Osteocyte (in vitro differentiated cells): Measurements from ENCODE around the gene ZBTB16. TPM values are rescaled to one million over a fixed set of nuclear protein-coding genes. Genes with fewer than 3 reads are reported as not detected.

Source experiments
- DNase-seq: peaks from one replicate; pipeline ENCODE4 v3.0.0; 2021; ENCODE audit warnings: mixed read lengths; ENCODE audit not compliant: unreplicated experiment; ENCODE audit errors: extremely low spot score
- H3K27ac Mint-ChIP-seq: one replicate; pipeline ENCODE4 v1.8.0; 2021; ENCODE audit warnings: mild to moderate bottlenecking, mixed read lengths; ENCODE audit not compliant: unreplicated experiment
- H3K27me3 Mint-ChIP-seq: one replicate; pipeline ENCODE4 v1.8.0; 2021; ENCODE audit warnings: mixed read lengths; ENCODE audit not compliant: unreplicated experiment
- H3K36me3 Mint-ChIP-seq: one replicate; pipeline ENCODE4 v1.8.0; 2021; ENCODE audit warnings: mixed read lengths; ENCODE audit not compliant: unreplicated experiment
- H3K4me1 Mint-ChIP-seq: one replicate; pipeline ENCODE4 v1.8.0; 2021; ENCODE audit warnings: mixed read lengths; ENCODE audit not compliant: unreplicated experiment
- H3K4me3 Mint-ChIP-seq: one replicate; pipeline ENCODE4 v1.8.0; 2021; ENCODE audit warnings: mild to moderate bottlenecking, moderate library complexity, mixed read lengths; ENCODE audit not compliant: unreplicated experiment
- H3K9me3 Mint-ChIP-seq: one replicate; pipeline ENCODE4 v1.8.0; 2021; ENCODE audit warnings: mixed read lengths; ENCODE audit not compliant: unreplicated experiment
- CTCF ChIP-seq: fragments of 200-600 bp; sonication (generic); IDR thresholded peaks from 2 replicates; pipeline ENCODE4 v1.5.0; 2021; ENCODE audit warnings: antibody characterized with exemption, mild to moderate bottlenecking, moderate library complexity
- total RNA-seq: library from RNA; stranded (reverse); gene quantifications from 2 replicates; pipeline ENCODE4 v1.2.1, GENCODE V29; 2021

Gene ZBTB16
- total RNA-seq, 1 donor from 2014 or later, result 20.3 TPM

- Mint-ChIP-seq H3K9me3 (no peaks in the 10 kb centered on the region), H3K27ac (no peak overlapping the region), H3K4me1 (peaks cover 69% of the 10 kb centered on the region), H3K36me3 (no peaks in the 10 kb centered on the region), H3K27me3 (peaks cover 2% of the 10 kb centered on the region), H3K4me3 (no peak overlapping the region)
- no peak for DNase-seq
- TF ChIP-seq CTCF, result no peak
Measured at GRCh38 chr11:114171257-114172054, 111.9 kb downstream of the ZBTB16 start.

GRCh38 chr11:114172055-114172861, 112.7 kb downstream of the ZBTB16 start:
- no peak for DNase-seq
- Mint-ChIP-seq H3K4me3 (no peak overlapping the region), H3K27me3 (peaks cover 2% of the 10 kb centered on the region), H3K27ac (no peak overlapping the region), H3K36me3 (no peaks in the 10 kb centered on the region), H3K9me3 (no peaks in the 10 kb centered on the region), H3K4me1 (peaks cover 65% of the 10 kb centered on the region)
- no peak for TF ChIP-seq CTCF

DNA sequence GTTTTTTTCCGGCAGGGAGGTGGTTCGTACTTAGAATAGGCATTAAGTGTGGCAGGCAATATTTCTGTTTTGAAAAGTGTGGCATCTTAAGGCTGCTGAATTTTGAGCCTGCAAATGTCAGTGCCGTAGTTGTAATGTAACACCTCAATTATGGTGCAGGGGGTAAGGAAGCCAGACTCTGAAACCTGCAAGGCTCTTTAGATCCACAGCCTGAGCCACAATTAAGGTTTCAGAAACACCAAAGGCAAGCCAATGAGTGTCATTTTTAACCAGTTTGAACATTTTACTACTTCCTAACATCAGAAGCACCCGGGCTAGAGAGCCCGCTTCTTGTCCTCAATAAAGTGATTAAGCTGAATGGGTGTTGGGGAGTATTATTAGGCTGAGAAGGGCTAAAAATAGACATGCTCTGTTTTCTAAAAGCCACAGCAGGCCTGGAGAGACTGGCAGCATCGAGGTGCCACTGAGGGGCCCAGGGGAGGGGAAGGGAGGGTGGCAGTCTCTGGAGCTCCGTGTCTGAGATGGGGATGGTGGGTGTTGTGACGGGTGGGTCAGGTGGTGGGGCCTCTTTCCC, 113.4 kb downstream of the ZBTB16 start:
- no peak for DNase-seq
- peak overlapping the region; percentile 23 for H3K27ac Mint-ChIP-seq
- no peaks in the 10 kb centered on the region for H3K36me3 Mint-ChIP-seq
- no peak overlapping the region for H3K4me3 Mint-ChIP-seq
- H3K27me3 Mint-ChIP-seq, result peaks cover 2% of the 10 kb centered on the region
- no peaks in the 10 kb centered on the region for H3K9me3 Mint-ChIP-seq
- peaks cover 65% of the 10 kb centered on the region for H3K4me1 Mint-ChIP-seq
- no peak for TF ChIP-seq CTCF

GRCh38 chr11:114173843-114174242, 114.3 kb downstream of the ZBTB16 start:
- no peak for TF ChIP-seq CTCF
- Mint-ChIP-seq H3K4me3 (no peak overlapping the region), H3K27ac (no peak overlapping the region), H3K4me1 (peaks cover 65% of the 10 kb centered on the region), H3K27me3 (peaks cover 2% of the 10 kb centered on the region), H3K9me3 (no peaks in the 10 kb centered on the region), H3K36me3 (no peaks in the 10 kb centered on the region)
- no peak for DNase-seq
